Activated effector memory CD4-positive, alpha-beta T cell treated with Interleukin-2 at 50 U/mL for 16 hours (primary cell): Measurements from ENCODE around the gene ZNF699.
"Not testable (repeated sequence)": the region's sequence is repeated elsewhere in the genome, so short reads cannot be mapped to it uniquely, and the experiment has no call there.

ENCODE experiments used
- DNase-seq: peaks from one replicate; pipeline ENCODE4 v3.0.0-alpha.2; 2020

Gene ZNF699

GRCh38 chr19:9283485-9283884 lies 26.2 kb downstream of the ZNF699 start:
- DNase-seq = not testable (repeated sequence)

GRCh38 chr19:9251236-9251635 lies 58.4 kb downstream of the ZNF699 start:
- DNase-seq = no peak

GRCh38 chr19:9250630-9251029 lies 59.0 kb downstream of the ZNF699 start, which contains the start of gene OR7E24:
Gene OR7E24 (plus strand): TSS chr19:9250930. CDS start chr19:9251044, 114 bp downstream.
- no peak for DNase-seq
